ENCODE data around the gene DEPP1.

The DEPP1 gene

GRCh38 chr10:44949915-44950314, 28.7 kb downstream of the DEPP1 start:
- H3K27ac ChIP-seq, result no peak overlapping the region

GRCh38 chr10:44949127-44949802, 29.3 kb downstream of the DEPP1 start:
- no peak for TF ChIP-seq CTCF (IDR thresholded peaks at IDR 0.05)
- TF ChIP-seq ZFX (IDR thresholded peaks at IDR 0.05; ENCODE audit: borderline replicate concordance), result no peak
- no peak overlapping the region for H3K27ac ChIP-seq

More at GRCh38 chr10:44949915-44950314, 28.7 kb downstream of the DEPP1 start:
- TF ChIP-seq CTCF (IDR thresholded peaks at IDR 0.05), result no peak
- no peak for TF ChIP-seq ZFX (IDR thresholded peaks at IDR 0.05; ENCODE audit: borderline replicate concordance)

- no peak overlapping the region for H3K27ac ChIP-seq
- TF ChIP-seq CTCF (IDR thresholded peaks at IDR 0.05) (no peak), ZFX (IDR thresholded peaks at IDR 0.05; ENCODE audit: borderline replicate concordance) (no peak)
These were observed 30.0 kb downstream of the DEPP1 start for GRCh38 chr10:44948642-44949041.

- no peak overlapping the region for H3K27ac ChIP-seq
- TF ChIP-seq CTCF (IDR thresholded peaks at IDR 0.05) (no peak), ZFX (IDR thresholded peaks at IDR 0.05; ENCODE audit: borderline replicate concordance) (no peak)
These were observed 31.0 kb downstream of the DEPP1 start for GRCh38 chr10:44947371-44948152.

- H3K27ac ChIP-seq, result no peak overlapping the region
- TF ChIP-seq CTCF (IDR thresholded peaks at IDR 0.05) (no peak), ZFX (IDR thresholded peaks at IDR 0.05; ENCODE audit: borderline replicate concordance) (no peak)
These were observed 32.4 kb downstream of the DEPP1 start for GRCh38 chr10:44946205-44946604.

GRCh38 chr10:44944354-44944753, 34.3 kb downstream of the DEPP1 start:
- no peak overlapping the region for H3K27ac ChIP-seq
- no peak for TF ChIP-seq CTCF (IDR thresholded peaks at IDR 0.05)
- no peak for TF ChIP-seq ZFX (IDR thresholded peaks at IDR 0.05; ENCODE audit: borderline replicate concordance)

Data from 22Rv1 (cell line).